Neural cell (in vitro differentiated cells): Measurements from ENCODE around the gene MED13L.

Experiments
- EP300 ChIP-seq: fragments of 450-650 bp; conservative IDR thresholded peaks from 2 replicates; pipeline ENCODE4 v1.6.1; 2014; ENCODE audit warnings: antibody characterized with exemption, mild to moderate bottlenecking, moderate library complexity; ENCODE audit not compliant: poor library complexity, severe bottlenecking
- EZH2 ChIP-seq: fragments of 200-600, 300-800 bp; shearing (Covaris generic), sonication (generic); IDR thresholded peaks from 2 replicates; pipeline ENCODE4 v1.6.1; 2014; ENCODE audit warnings: antibody characterized with exemption, low read length, borderline replicate concordance, mild to moderate bottlenecking; ENCODE audit not compliant: insufficient read depth, poor library complexity, severe bottlenecking
- POLR2AphosphoS5 ChIP-seq: IDR thresholded peaks from 2 replicates; pipeline ENCODE4 v1.6.1; 2012
- RAD21 ChIP-seq: fragments of 450-650 bp; conservative IDR thresholded peaks from 2 replicates; pipeline ENCODE4 v1.6.1; 2014; ENCODE audit warnings: antibody characterized with exemption, mild to moderate bottlenecking, moderate library complexity
- REST ChIP-seq: IDR thresholded peaks from 2 replicates; pipeline ENCODE4 v1.6.1; 2012; ENCODE audit warnings: borderline replicate concordance
- SMC3 ChIP-seq: fragments of 450-650 bp; conservative IDR thresholded peaks from 2 replicates; pipeline ENCODE4 v1.6.1; 2014; ENCODE audit warnings: antibody characterized with exemption, mild to moderate bottlenecking, moderate library complexity; ENCODE audit not compliant: poor library complexity
- TF ChIP-seq, protein P1 (sequence below): fragments of 450-650 bp; IDR thresholded peaks from 2 replicates; pipeline ENCODE4 v1.5.1; 2014; ENCODE audit warnings: antibody characterized with exemption, mild to moderate bottlenecking, moderate library complexity; ENCODE audit not compliant: poor library complexity, severe bottlenecking

GRCh38 chr12:116092162-116092561, 185.3 kb downstream of the MED13L start:
- TF ChIP-seq, protein P1, sequence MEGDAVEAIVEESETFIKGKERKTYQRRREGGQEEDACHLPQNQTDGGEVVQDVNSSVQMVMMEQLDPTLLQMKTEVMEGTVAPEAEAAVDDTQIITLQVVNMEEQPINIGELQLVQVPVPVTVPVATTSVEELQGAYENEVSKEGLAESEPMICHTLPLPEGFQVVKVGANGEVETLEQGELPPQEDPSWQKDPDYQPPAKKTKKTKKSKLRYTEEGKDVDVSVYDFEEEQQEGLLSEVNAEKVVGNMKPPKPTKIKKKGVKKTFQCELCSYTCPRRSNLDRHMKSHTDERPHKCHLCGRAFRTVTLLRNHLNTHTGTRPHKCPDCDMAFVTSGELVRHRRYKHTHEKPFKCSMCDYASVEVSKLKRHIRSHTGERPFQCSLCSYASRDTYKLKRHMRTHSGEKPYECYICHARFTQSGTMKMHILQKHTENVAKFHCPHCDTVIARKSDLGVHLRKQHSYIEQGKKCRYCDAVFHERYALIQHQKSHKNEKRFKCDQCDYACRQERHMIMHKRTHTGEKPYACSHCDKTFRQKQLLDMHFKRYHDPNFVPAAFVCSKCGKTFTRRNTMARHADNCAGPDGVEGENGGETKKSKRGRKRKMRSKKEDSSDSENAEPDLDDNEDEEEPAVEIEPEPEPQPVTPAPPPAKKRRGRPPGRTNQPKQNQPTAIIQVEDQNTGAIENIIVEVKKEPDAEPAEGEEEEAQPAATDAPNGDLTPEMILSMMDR = no peak
- TF ChIP-seq REST = no peak
- no peak for TF ChIP-seq POLR2AphosphoS5
- TF ChIP-seq EP300 = no peak
- no peak for TF ChIP-seq EZH2
- TF ChIP-seq RAD21 = no peak
- no peak for TF ChIP-seq SMC3
